Peyer's patch (tissue), 4 donors: ENCODE measurements around the gene TPGS1. TPM values are rescaled to one million over a fixed set of nuclear protein-coding genes. Genes with fewer than 3 reads are reported as not detected.
A peak's percentile ranks its signal among the peaks of the same experiment; 100 is the strongest.

Experiments used
- DNase-seq, 3 donors: peaks; one replicate each; pipeline ENCODE4 v3.0.0-alpha.2; 2017 to 2019
- H3K27ac ChIP-seq, 4 donors: fragments of 200-600 bp; sonication (generic); one replicate each; pipeline ENCODE4 v1.5.1; 2016 to 2019
- H3K27me3 ChIP-seq, 2 donors: fragments of 200-600 bp; sonication (generic); one replicate each; pipeline ENCODE4 v1.5.1; 2019
- H3K36me3 ChIP-seq, 3 donors: fragments of 200-600 bp; sonication (generic); one replicate each; pipeline ENCODE4 v1.5.1; 2016 to 2019
- H3K4me1 ChIP-seq, 4 donors: fragments of 200-600 bp; sonication (generic); one replicate each; pipeline ENCODE4 v1.5.1; 2016 to 2019
- H3K4me3 ChIP-seq, 4 donors: fragments of 200-600 bp; sonication (generic); 1 replicate in 3 of 4; 2 replicates in 1 of 4; pipeline ENCODE4 v1.5.1; 2016 to 2019; ENCODE audit warnings: mild to moderate bottlenecking in 1 of 4
- H3K9me3 ChIP-seq, 4 donors: fragments of 200-600 bp; sonication (generic); one replicate each; pipeline ENCODE4 v1.5.1; 2016 to 2019; ENCODE audit warnings: mild to moderate bottlenecking in 1 of 4
- CTCF ChIP-seq, 6 experiments: fragments of 450-650 bp in 4 of 6; fragments of 200-600 bp in 2 of 6; sonication (generic) in 1 of 6; IDR thresholded peaks; one replicate each; pipeline ENCODE4 v1.5.1; 2017 to 2019; ENCODE audit warnings: antibody characterized with exemption in 6 of 6, mild to moderate bottlenecking in 3 of 6, moderate library complexity in 1 of 6
- POLR2A ChIP-seq, 2 donors: fragments of 450-650 bp; IDR thresholded peaks; one replicate each; pipeline ENCODE4 v1.5.1; 2017; ENCODE audit warnings: antibody characterized with exemption in 2 of 2, mild to moderate bottlenecking in 2 of 2, moderate library complexity in 2 of 2
- total RNA-seq, 4 donors: library from RNA; depleted of rRNA; stranded (reverse); fragments of >200 nt; gene quantifications; one replicate each; pipeline ENCODE4 v1.1.0, GENCODE V29; 2016

Gene TPGS1
- total RNA-seq, 4 donors from 2014 or later = 11.6 to 35.7 (median 24.2) TPM

GRCh38 chr19:485077-485476 lies 22.2 kb upstream of the TPGS1 start:
- H3K9me3 ChIP-seq = peaks cover 0 to 4% (median 0%) of the 10 kb centered on the region in 4 donors
- no peaks in the 10 kb centered on the region for H3K36me3 ChIP-seq
- H3K27ac ChIP-seq = no peak overlapping the region
- no peak for TF ChIP-seq POLR2A (IDR thresholded peaks at IDR 0.05)
- no peak for TF ChIP-seq CTCF (IDR thresholded peaks at IDR 0.05)
- H3K4me1 ChIP-seq = peaks cover 0 to 17% (median 5%) of the 10 kb centered on the region in 4 donors
- DNase-seq = no peak
- no peaks in the 10 kb centered on the region for H3K27me3 ChIP-seq
- H3K4me3 ChIP-seq = no peak overlapping the region

- H3K9me3 ChIP-seq = peaks cover 0 to 4% (median 0%) of the 10 kb centered on the region in 4 donors
- peak in 1 of 3 donors; percentile 65 for DNase-seq
- no peaks in the 10 kb centered on the region for H3K36me3 ChIP-seq
- H3K4me3 ChIP-seq = no peak overlapping the region
- H3K27ac ChIP-seq = peak overlapping the region in 1 of 4 donors; percentile 12
- no peaks in the 10 kb centered on the region for H3K27me3 ChIP-seq
- peaks cover 0 to 18% (median 5%) of the 10 kb centered on the region in 4 donors for H3K4me1 ChIP-seq
- TF ChIP-seq POLR2A (IDR thresholded peaks at IDR 0.05) (no peak), CTCF (IDR thresholded peaks at IDR 0.05) (no peak)
Observed at GRCh38 chr19:485583-486236, 21.6 kb upstream of the TPGS1 start.

GRCh38 chr19:488505-489417 lies 18.5 kb upstream of the TPGS1 start:
- peaks cover 0 to 18% (median 5%) of the 10 kb centered on the region in 4 donors for H3K4me1 ChIP-seq
- no peaks in the 10 kb centered on the region for H3K27me3 ChIP-seq
- peak overlapping the region; percentile 75 to 97 (median 95) for H3K4me3 ChIP-seq
- H3K9me3 ChIP-seq = peaks cover 0 to 4% (median 0%) of the 10 kb centered on the region in 4 donors
- no peaks in the 10 kb centered on the region for H3K36me3 ChIP-seq
- peak overlapping the region; percentile 89 to 92 (median 91) for H3K27ac ChIP-seq
- TF ChIP-seq CTCF (IDR thresholded peaks at IDR 0.05) (peak in 4 of 6 experiments; percentile 10 to 45 (median 32)), POLR2A (IDR thresholded peaks at IDR 0.05) (peak; percentile 66 to 81)
- DNase-seq = peak; percentile 92 to 97 (median 96)

GRCh38 chr19:489418-490196 lies 17.7 kb upstream of the TPGS1 start:
- no peak for DNase-seq
- no peaks in the 10 kb centered on the region for H3K36me3 ChIP-seq
- no peak for TF ChIP-seq POLR2A (IDR thresholded peaks at IDR 0.05)
- no peaks in the 10 kb centered on the region for H3K27me3 ChIP-seq
- peak overlapping the region; percentile 89 to 92 (median 91) for H3K27ac ChIP-seq
- peaks cover 0 to 4% (median 0%) of the 10 kb centered on the region in 4 donors for H3K9me3 ChIP-seq
- H3K4me3 ChIP-seq = peak overlapping the region; percentile 75 to 97 (median 95)
- H3K4me1 ChIP-seq = peaks cover 0 to 18% (median 5%) of the 10 kb centered on the region in 4 donors

GRCh38 chr19:491146-491741 lies 16.1 kb upstream of the TPGS1 start:
- Histone ChIP-seq H3K4me1 (peaks cover 0 to 25% (median 5%) of the 10 kb centered on the region in 4 donors), H3K27me3 (peaks cover 3 to 4% of the 10 kb centered on the region in 2 donors), H3K4me3 (no peak overlapping the region), H3K36me3 (no peaks in the 10 kb centered on the region), H3K27ac (no peak overlapping the region), H3K9me3 (peaks cover 0 to 4% (median 0%) of the 10 kb centered on the region in 4 donors)
- no peak for DNase-seq
- no peak for TF ChIP-seq CTCF (IDR thresholded peaks at IDR 0.05)
- TF ChIP-seq POLR2A (IDR thresholded peaks at IDR 0.05) = no peak
